Renal cortex interstitium (tissue), 11 donors: ENCODE measurements around the gene TMUB2. TPM values are rescaled to one million over a fixed set of nuclear protein-coding genes. Genes with fewer than 3 reads are reported as not detected.

Experiments
- DNase-seq, 11 donors: peaks; one replicate each; pipeline ENCODE4 v3.0.0-alpha.2; 2013; ENCODE audit warnings: low read depth in 9 of 11, low spot score in 4 of 11; ENCODE audit errors: extremely low read depth in 1 of 11
- polyA plus RNA-seq, 3 donors: library from polyadenylated mRNA; unstranded; fragments of 120-200 nt; gene quantifications; one replicate each; pipeline ENCODE4 v1.2.1, GENCODE V29; 2013; ENCODE audit not compliant: insufficient read length in 3 of 3

Gene TMUB2
- polyA plus RNA-seq, 3 donors: 38.7 to 55.2 (median 45.8) TPM

DNA sequence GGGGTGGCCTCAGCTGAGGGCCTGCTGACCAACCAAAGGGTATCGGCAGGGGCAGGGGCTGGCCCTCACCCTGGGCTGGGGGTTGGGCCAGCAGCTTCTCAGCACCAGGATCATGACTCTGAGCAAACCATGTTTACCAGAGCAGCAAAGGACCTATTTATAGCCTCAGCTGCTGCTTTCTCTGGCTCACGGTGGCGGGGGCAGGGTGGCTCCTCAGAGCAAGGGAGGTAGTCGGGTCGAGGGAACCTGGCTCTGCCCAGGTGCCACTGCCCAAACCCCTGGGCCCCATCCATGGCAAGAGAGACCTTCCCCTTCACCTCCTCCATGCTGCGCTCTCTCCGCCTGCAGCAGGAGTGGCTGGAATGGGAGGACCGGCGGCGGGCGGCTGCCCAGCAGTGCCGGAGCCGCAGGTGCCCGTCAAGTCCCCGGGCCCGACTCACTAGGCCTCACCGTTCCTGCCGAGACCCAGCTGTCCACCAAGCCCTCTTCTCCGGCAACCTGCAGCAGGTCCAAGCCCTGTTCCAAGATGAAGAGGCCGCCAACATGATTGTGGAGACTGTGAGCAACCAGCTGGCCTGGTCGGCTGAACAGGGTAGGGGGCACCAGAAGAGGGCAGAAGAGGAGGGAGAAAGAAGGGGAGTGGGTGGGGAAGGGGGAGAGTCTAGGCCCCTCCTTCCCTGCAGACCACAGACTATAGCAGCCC, 16.1 kb upstream of the TMUB2 start, which contains the start of gene ASB16:
TSS of gene ASB16 (plus strand) at position 206 of the 703 bp plus-strand sequence. CDS start at position 292, 86 bp downstream.
- DNase-seq: no peak

DNA sequence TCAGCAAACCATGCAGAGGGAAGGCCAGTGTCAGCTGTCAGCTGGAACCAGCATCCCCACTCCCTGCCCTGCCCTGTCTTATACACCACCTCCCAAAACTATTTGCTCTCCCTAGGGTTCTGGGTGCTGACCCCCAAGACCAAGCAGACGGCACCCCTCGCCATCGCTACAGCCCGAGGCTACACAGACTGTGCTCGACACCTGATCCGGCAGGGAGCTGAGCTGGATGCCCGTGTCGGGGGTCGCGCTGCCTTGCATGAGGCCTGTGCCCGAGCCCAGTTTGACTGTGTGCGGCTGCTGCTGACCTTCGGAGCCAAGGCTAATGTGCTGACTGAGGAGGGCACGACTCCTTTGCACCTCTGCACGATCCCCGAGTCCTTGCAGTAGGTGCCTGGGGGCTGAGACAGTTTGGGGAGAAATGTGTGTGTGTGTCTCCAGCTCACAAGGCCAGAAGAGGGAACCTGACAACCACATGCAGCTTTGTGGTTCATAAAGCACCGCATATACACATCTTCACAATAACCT, 14.8 kb upstream of the TMUB2 start:
- no peak for DNase-seq

- DNase-seq: no peak
Observed at GRCh38 chr17:44174427-44174826, 12.3 kb upstream of the TMUB2 start.

- DNase-seq: no peak
Observed at GRCh38 chr17:44176257-44176656, 10.5 kb upstream of the TMUB2 start.

DNA sequence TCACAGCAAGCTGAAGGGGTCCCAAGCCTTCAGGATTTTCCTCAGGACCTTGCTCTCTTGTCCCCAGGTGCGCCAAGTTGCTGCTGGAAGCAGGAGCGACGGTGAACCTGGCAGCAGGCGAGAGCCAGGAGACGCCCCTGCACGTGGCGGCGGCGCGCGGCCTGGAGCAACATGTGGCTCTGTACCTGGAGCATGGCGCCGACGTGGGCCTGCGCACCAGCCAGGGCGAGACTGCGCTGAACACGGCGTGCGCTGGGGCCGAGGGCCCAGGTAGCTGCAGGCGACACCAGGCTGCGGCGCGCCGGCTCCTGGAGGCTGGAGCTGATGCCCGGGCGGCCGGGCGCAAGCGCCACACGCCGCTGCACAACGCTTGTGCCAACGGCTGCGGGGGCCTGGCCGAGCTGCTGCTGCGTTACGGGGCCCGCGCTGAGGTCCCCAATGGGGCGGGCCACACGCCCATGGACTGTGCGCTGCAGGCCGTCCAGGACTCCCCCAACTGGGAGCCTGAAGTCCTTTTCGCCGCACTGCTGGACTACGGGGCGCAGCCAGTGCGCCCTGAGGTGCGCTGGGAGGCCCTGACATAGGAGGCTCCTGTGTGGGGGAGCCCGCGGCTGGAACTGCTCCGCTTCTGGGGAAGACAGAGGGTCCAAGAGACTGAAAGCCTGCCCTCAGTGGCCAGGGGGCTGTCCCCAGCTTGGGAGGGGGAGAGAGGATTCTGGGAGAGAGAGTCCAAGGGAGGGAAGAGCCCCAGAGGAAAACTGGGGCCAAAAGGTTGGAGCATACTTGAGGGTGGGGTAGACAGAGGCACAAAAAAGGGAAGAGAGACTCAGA, 9.9 kb upstream of the TMUB2 start:
- no peak for DNase-seq

DNA sequence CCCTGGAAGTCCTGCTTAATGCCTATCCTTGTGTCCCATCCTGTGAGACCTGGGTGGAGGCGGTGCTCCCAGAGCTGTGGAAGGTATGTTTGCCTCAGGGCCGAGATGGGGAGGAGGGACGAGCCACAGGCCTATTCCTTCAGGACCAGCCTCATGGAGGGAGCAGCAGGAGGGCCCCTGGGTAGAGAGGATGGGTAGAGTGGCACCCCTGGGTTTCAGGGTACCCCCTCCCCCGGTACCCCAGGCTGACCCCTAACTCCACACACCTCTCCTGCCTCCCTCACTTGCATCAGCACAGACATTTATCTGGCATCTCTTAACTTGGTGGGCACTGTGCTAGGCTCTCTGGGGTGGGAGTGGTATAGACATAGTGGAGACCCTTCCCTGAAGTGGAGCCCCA, 9.1 kb upstream of the TMUB2 start:
- no peak for DNase-seq

- DNase-seq: no peak
Observed at GRCh38 chr17:44178133-44178532, 8.6 kb upstream of the TMUB2 start.

GRCh38 chr17:44183024-44183423, 3.7 kb upstream of the TMUB2 start:
- DNase-seq: no peak

DNA sequence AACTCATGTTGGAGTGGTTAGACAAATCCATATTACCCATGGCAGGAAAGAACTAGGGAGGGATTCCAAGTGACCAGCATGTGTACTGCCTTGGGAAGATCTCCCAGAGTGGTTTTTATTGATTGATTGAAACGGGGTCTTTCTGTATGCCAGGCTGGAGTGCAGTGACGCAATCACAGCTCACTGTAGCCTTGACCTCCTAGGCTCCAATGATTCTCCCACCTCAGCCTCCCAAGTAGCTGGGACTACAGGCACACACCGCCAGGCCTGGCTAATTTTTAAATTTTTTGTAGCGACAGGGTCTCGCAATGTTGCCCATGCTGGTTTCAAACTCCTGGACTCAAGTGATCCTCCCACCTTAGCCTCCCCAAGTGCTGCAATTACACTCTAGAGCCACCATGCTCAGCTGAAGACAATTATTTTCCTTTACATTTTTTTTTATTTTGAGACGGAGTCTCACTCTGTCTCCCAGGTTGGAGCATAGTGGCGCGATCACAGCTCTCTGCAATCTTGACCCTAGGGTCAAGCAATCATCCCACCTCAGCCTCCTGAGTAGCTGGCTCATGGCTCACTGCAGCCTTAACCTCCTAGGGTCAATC, 2.5 kb upstream of the TMUB2 start:
- DNase-seq: no peak

GRCh38 chr17:44187131-44187899, 543 bp downstream of the TMUB2 start:
- peak in 1 of 11 donors; percentile 73 for DNase-seq

GRCh38 chr17:44188576-44189403, 2.0 kb downstream of the TMUB2 start:
- DNase-seq: no peak

- no peak for DNase-seq
Observed at GRCh38 chr17:44190481-44190880, 3.7 kb downstream of the TMUB2 start.

- DNase-seq: no peak
Observed at GRCh38 chr17:44191369-44191768, 4.6 kb downstream of the TMUB2 start.

DNA sequence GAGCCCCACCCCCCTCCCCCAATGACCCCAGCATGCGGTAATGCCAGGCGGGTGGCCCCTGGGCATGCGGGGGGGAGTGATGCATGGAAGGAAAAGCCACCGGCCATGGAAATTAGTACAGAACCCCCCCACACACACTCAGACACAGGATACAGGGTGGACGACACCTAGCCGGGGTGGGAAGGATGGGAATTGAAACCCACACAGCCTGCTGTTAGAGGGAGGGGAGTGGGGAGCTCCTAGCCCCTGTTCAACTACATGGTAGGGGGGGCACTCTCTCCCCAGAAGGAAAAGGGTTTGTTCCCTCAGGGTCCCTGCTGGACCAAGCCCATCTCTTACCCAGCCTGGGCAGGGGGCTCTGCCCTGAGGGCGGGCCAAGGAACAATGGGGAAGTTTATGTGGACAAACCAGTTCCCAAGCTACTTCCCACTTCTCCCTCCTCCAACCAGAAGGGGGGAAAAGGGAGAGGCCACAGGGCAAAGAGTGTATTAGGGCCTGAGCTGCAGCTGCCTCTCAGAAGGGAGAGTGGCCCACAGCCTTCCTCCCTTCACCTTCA, 5.2 kb downstream of the TMUB2 start:
- no peak for DNase-seq

GRCh38 chr17:44192750-44193149, 6.0 kb downstream of the TMUB2 start:
- no peak for DNase-seq

DNA sequence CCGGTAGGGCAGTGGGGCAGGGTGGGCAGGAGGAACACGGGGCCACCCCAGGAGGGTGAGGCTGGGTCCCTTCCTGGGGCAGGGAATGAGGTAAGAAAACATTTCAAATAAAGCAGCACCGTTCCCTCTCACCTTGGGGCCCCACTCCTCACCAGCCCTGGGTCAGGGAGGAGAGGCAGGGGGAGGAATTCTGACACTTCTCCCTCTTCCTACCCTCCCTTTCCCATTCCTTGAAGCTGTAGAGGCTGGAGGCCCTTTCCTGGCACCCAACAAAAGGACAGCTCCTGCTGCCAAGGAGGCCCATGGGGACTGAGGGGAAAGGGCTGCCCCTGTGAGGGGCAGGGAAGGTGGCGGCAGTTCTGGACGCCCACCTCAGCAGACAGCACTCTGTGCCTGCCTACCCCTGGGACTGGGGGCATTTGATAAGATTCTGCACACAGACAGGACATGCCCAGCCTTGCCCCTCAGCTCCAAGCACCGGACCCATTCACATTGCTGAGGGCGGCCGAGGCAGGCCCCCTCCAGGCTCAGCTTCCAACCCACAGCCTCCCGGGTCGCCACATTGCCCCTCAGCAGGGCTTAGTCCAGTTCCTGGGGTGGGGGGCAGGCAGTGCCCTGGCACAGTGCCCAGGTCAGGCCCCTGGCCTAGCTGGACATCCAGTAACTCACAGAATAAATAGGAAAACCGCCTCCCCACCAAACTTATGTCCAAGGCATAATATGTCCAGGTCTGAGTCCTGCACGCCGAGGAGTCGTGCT, 6.7 kb downstream of the TMUB2 start:
- no peak for DNase-seq

DNA sequence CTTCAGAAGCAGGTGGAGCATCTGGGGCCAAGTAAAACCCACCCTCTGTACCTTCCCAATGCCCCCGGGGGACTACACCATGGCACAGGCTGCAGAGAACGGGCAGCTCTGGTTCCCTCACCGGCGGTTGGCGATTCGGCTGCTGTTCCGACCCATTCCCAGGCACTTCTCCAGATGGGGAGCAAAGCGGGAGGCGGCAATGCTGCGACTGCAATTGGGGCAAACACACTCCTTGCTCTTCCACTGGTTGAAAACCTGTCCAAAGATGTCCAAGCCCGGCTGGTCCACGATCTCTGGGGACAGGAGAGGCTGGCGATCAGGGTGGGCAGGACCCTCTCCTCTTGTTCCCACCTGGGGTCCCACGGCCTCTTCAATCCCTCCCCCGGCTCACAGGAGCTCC, 10.3 kb downstream of the TMUB2 start:
- DNase-seq: no peak
